DOHH2 (cell line): ENCODE data around the gene TCEA2.

ENCODE experiments used
- H3F3A ChIP-seq: fragments of 200-600 bp; sonication (generic), shearing (Covaris generic); 2 replicates; pipeline ENCODE4 v1.6.0; 2016; ENCODE audit warnings: antibody characterized with exemption, mild to moderate bottlenecking; ENCODE audit not compliant: control insufficient read depth, insufficient read depth
- H3K27ac ChIP-seq: fragments of 200-600 bp; sonication (generic); 2 replicates; pipeline ENCODE4 v1.5.1; 2014; ENCODE audit warnings: low read depth, mild to moderate bottlenecking, low read length, moderate library complexity
- H3K27me3 ChIP-seq: fragments of 200-600 bp; sonication (generic); 2 replicates; pipeline ENCODE4 v1.6.1; 2014; ENCODE audit warnings: mild to moderate bottlenecking, low read length, mixed read lengths; ENCODE audit not compliant: control insufficient read depth
- H3K36me3 ChIP-seq: fragments of 200-600 bp; sonication (generic); 2 replicates; pipeline ENCODE4 v1.6.1; 2014; ENCODE audit warnings: mild to moderate bottlenecking, low read length, moderate library complexity, mixed read lengths; ENCODE audit not compliant: control insufficient read depth
- H3K4me1 ChIP-seq: fragments of 200-600 bp; sonication (generic); 2 replicates; pipeline ENCODE4 v1.6.1; 2014; ENCODE audit warnings: mild to moderate bottlenecking, low read length, mixed read lengths; ENCODE audit not compliant: control insufficient read depth
- H3K4me2 ChIP-seq: fragments of 200-600 bp; sonication (generic); 2 replicates; pipeline ENCODE4 v1.6.0; 2014; ENCODE audit warnings: mild to moderate bottlenecking, low read length, moderate library complexity
- H3K4me3 ChIP-seq: fragments of 200-600 bp; sonication (generic); 2 replicates; pipeline ENCODE4 v1.5.1; 2014; ENCODE audit warnings: mild to moderate bottlenecking, low read length, mixed read lengths
- H3K79me2 ChIP-seq: fragments of 200-600 bp; sonication (generic); 2 replicates; pipeline ENCODE4 v1.6.1; 2014; ENCODE audit warnings: mild to moderate bottlenecking, low read length, mixed read lengths; ENCODE audit not compliant: control insufficient read depth
- H3K9me2 ChIP-seq: fragments of 200-600 bp; sonication (generic); replicated peaks from 2 replicates; pipeline ENCODE4 v1.6.1; 2014; ENCODE audit warnings: mild to moderate bottlenecking, low read length, mixed read lengths; ENCODE audit not compliant: control insufficient read depth
- H3K9me3 ChIP-seq: fragments of 200-600 bp; sonication (generic); 2 replicates; pipeline ENCODE4 v1.6.1; 2014; ENCODE audit warnings: antibody characterized with exemption, low read length, mixed read lengths; ENCODE audit not compliant: control insufficient read depth, insufficient read depth
- H4K20me1 ChIP-seq: fragments of 200-600 bp; sonication (generic); 2 replicates; pipeline ENCODE4 v1.6.0; 2014; ENCODE audit warnings: low read depth, mild to moderate bottlenecking, antibody characterized with exemption, low read length, moderate library complexity; ENCODE audit not compliant: control insufficient read depth, insufficient read depth
- CTCF ChIP-seq: fragments of 200-600 bp; sonication (generic); IDR thresholded peaks from one replicate; pipeline ENCODE4 v1.5.1; 2014; ENCODE audit warnings: antibody characterized with exemption, mild to moderate bottlenecking, low read depth, low read length; ENCODE audit not compliant: poor library complexity, severe bottlenecking
- EZH2phosphoT487 ChIP-seq: fragments of 200-600 bp; sonication (generic); IDR thresholded peaks from 2 replicates; pipeline ENCODE4 v1.6.1; 2017; ENCODE audit warnings: borderline replicate concordance, mild to moderate bottlenecking, antibody characterized with exemption, low read length, moderate library complexity, mixed read lengths

TCEA2 gene

GRCh38 chr20:64090165-64090564 is 27.2 kb downstream of the TCEA2 start:
- Histone ChIP-seq H3F3A (no peaks in the 10 kb centered on the region), H3K4me1 (no peaks in the 10 kb centered on the region), H3K4me3 (no peak overlapping the region), H3K9me2 (no peaks in the 10 kb centered on the region), H3K79me2 (no peaks in the 10 kb centered on the region), H3K36me3 (no peaks in the 10 kb centered on the region), H3K9me3 (peaks cover 7% of the 10 kb centered on the region; the same call in 1 of the 2 replicates), H3K27ac (no peak overlapping the region), H3K27me3 (peaks cover 4% of the 10 kb centered on the region; the same call in 1 of the 2 replicates), H4K20me1 (no peaks in the 10 kb centered on the region), H3K4me2 (no peak overlapping the region)
- TF ChIP-seq CTCF (no peak), EZH2phosphoT487 (no peak)

GRCh38 chr20:64091340-64091739 is 28.3 kb downstream of the TCEA2 start:
- TF ChIP-seq CTCF: no peak
- no peak for TF ChIP-seq EZH2phosphoT487
- no peaks in the 10 kb centered on the region for H4K20me1 ChIP-seq
- no peak overlapping the region for H3K4me3 ChIP-seq
- no peaks in the 10 kb centered on the region for H3K36me3 ChIP-seq
- no peak overlapping the region for H3K4me2 ChIP-seq
- H3K9me3 ChIP-seq: peaks cover 9% of the 10 kb centered on the region; the same call in 1 of the 2 replicates
- no peaks in the 10 kb centered on the region for H3K9me2 ChIP-seq
- no peak overlapping the region for H3K27ac ChIP-seq
- H3K79me2 ChIP-seq: no peaks in the 10 kb centered on the region
- no peaks in the 10 kb centered on the region for H3K4me1 ChIP-seq
- no peaks in the 10 kb centered on the region for H3F3A ChIP-seq
- H3K27me3 ChIP-seq: peaks cover 3% of the 10 kb centered on the region; the same call in 1 of the 2 replicates

GRCh38 chr20:64091770-64092169 is 28.8 kb downstream of the TCEA2 start:
- no peaks in the 10 kb centered on the region for H4K20me1 ChIP-seq
- H3K9me3 ChIP-seq: peaks cover 11% of the 10 kb centered on the region; the same call in 1 of the 2 replicates
- H3K27me3 ChIP-seq: peaks cover 3% of the 10 kb centered on the region; the same call in 1 of the 2 replicates
- H3K4me3 ChIP-seq: no peak overlapping the region
- H3K36me3 ChIP-seq: no peaks in the 10 kb centered on the region
- H3K4me1 ChIP-seq: no peaks in the 10 kb centered on the region
- H3K9me2 ChIP-seq: no peaks in the 10 kb centered on the region
- no peak overlapping the region for H3K4me2 ChIP-seq
- H3F3A ChIP-seq: no peaks in the 10 kb centered on the region
- H3K27ac ChIP-seq: no peak overlapping the region
- H3K79me2 ChIP-seq: no peaks in the 10 kb centered on the region
- TF ChIP-seq CTCF (no peak), EZH2phosphoT487 (no peak)
